AML-193 (cell line): ENCODE results near the gene MGRN1.

ENCODE experiments used
- DNase-seq, 2 experiments: peaks; one replicate each; lab custom pipeline; 2025; lab: John Stamatoyannopoulos, UW

Gene MGRN1

GRCh38 chr16:4604401-4604800, 20.2 kb upstream of the MGRN1 start:
- DNase-seq: no peak

GRCh38 chr16:4606354-4606753, 18.3 kb upstream of the MGRN1 start:
- DNase-seq: no peak

GRCh38 chr16:4607841-4608703, 16.6 kb upstream of the MGRN1 start:
- no peak for DNase-seq

- DNase-seq: no peak
Measured at GRCh38 chr16:4608704-4608980, 16.0 kb upstream of the MGRN1 start.

- no peak for DNase-seq
Measured at GRCh38 chr16:4609200-4610010, 15.2 kb upstream of the MGRN1 start.

GRCh38 chr16:4610011-4611005, 14.3 kb upstream of the MGRN1 start:
- no peak for DNase-seq

GRCh38 chr16:4611337-4612021, 13.1 kb upstream of the MGRN1 start:
- DNase-seq: no peak

GRCh38 chr16:4612474-4612931, 12.1 kb upstream of the MGRN1 start:
- DNase-seq: no peak

GRCh38 chr16:4612977-4613635, 11.5 kb upstream of the MGRN1 start:
- no peak for DNase-seq

- DNase-seq: peak in 1 of 2 experiments; percentile 6
Measured at GRCh38 chr16:4613636-4614570, 10.7 kb upstream of the MGRN1 start.

- peak; percentile 67 to 74 for DNase-seq
Measured at GRCh38 chr16:4614571-4615383, 9.8 kb upstream of the MGRN1 start, which contains the start of gene UBALD1. Gene UBALD1 (minus strand): TSS chr16:4614888. CDS start chr16:4614797, 91 bp downstream.

- no peak for DNase-seq
Measured at GRCh38 chr16:4615384-4616046, 9.1 kb upstream of the MGRN1 start.

- DNase-seq: peak; percentile 99
Measured at GRCh38 chr16:4616047-4616811, 8.4 kb upstream of the MGRN1 start.

- DNase-seq: no peak
Measured at GRCh38 chr16:4617880-4618279, 6.7 kb upstream of the MGRN1 start.

GRCh38 chr16:4618645-4619418, 5.8 kb upstream of the MGRN1 start:
- DNase-seq: no peak

- DNase-seq: peak; percentile 39 to 44
Measured at GRCh38 chr16:4623593-4623992, 1.0 kb upstream of the MGRN1 start.
